Thymus (tissue), 11 donors: ENCODE data around the gene GPBAR1. TPM values are rescaled to one million over a fixed set of nuclear protein-coding genes. Genes with fewer than 3 reads are reported as not detected.
"Not testable (repeated sequence)": the region's sequence is repeated elsewhere in the genome, so short reads cannot be mapped to it uniquely, and the experiment has no call there.

Experiments
- DNase-seq, 9 donors: peaks; one replicate each; pipeline ENCODE4 v3.0.0-alpha.2; 2013; ENCODE audit warnings: low spot score in 9 of 9, low read depth in 6 of 9, missing footprints in 1 of 9
- H3K27ac ChIP-seq, 2 donors: one replicate each; pipeline ENCODE4 v1.5.1; 2013; ENCODE audit warnings: control low read depth in 1 of 2, low read depth in 1 of 2, low read length in 1 of 2, mild to moderate bottlenecking in 1 of 2, moderate library complexity in 1 of 2
- H3K27me3 ChIP-seq, 2 donors: one replicate each; pipeline ENCODE4 v1.5.1; 2013; ENCODE audit warnings: low read length in 1 of 2; ENCODE audit not compliant: control insufficient read depth in 2 of 2, insufficient read depth in 1 of 2
- H3K36me3 ChIP-seq, 2 donors: one replicate each; pipeline ENCODE4 v1.5.1; 2013; ENCODE audit warnings: low read length in 1 of 2, mild to moderate bottlenecking in 1 of 2, moderate library complexity in 1 of 2; ENCODE audit not compliant: control insufficient read depth in 2 of 2, insufficient read depth in 2 of 2
- H3K4me1 ChIP-seq, 2 donors: one replicate each; pipeline ENCODE4 v1.5.1; 2013; ENCODE audit warnings: low read length in 2 of 2; ENCODE audit not compliant: control insufficient read depth in 2 of 2, insufficient read depth in 2 of 2
- H3K4me3 ChIP-seq, 2 donors: one replicate each; pipeline ENCODE4 v1.5.1; 2013; ENCODE audit warnings: low read length in 2 of 2, control low read depth in 1 of 2, mild to moderate bottlenecking in 1 of 2
- H3K9me3 ChIP-seq, 2 donors: one replicate each; pipeline ENCODE4 v1.5.1; 2013; ENCODE audit warnings: low read length in 1 of 2, mild to moderate bottlenecking in 1 of 2; ENCODE audit not compliant: control insufficient read depth in 2 of 2, insufficient read depth in 1 of 2
- WGBS: extraction: QIAGEN DNeasy Blood & Tissue Kit; methylation state at CpG from one replicate; pipeline ENCODE4 v1.1.7; 2013; 5-methylcytosine and 5-hydroxymethylcytosine counted together
- polyA plus RNA-seq: library from polyadenylated mRNA; stranded (reverse); fragments of 200-250 nt; gene quantifications from one replicate; pipeline ENCODE4 v1.2.3, GENCODE V29; 2013
- total RNA-seq: library from RNA; stranded (reverse); fragments of 120-200 nt; gene quantifications from one replicate; pipeline ENCODE4 v1.2.4, GENCODE V29; 2013
- donor health status: healthy.

Gene GPBAR1
- total and polyA plus RNA-seq, 2 donors: 0.28 to 1.0 TPM

GRCh38 chr2:218310853-218311540 is 50.2 kb downstream of the GPBAR1 start:
- H3K4me3 ChIP-seq: no peak overlapping the region
- no peak for DNase-seq
- no peak overlapping the region for H3K27ac ChIP-seq
- H3K36me3 ChIP-seq: no peaks in the 10 kb centered on the region
- no peaks in the 10 kb centered on the region for H3K27me3 ChIP-seq
- no peaks in the 10 kb centered on the region for H3K9me3 ChIP-seq
- peaks cover 4% of the 10 kb centered on the region in 2 donors for H3K4me1 ChIP-seq
- WGBS: 98% methylated on average over 11 of the region's 11 CpGs

- not testable (repeated sequence) for H3K4me3 ChIP-seq, H3K36me3 ChIP-seq, H3K27me3 ChIP-seq, DNase-seq, H3K27ac ChIP-seq, H3K9me3 ChIP-seq
- WGBS: 96% methylated on average over 11 of the region's 11 CpGs
- peaks cover 8 to 10% of the 10 kb centered on the region in 2 donors for H3K4me1 ChIP-seq
Observed at GRCh38 chr2:218311541-218312266, 50.9 kb downstream of the GPBAR1 start.

- no peak for DNase-seq
Observed at GRCh38 chr2:218312267-218312756, 51.5 kb downstream of the GPBAR1 start.

GRCh38 chr2:218313356-218313755 is 52.5 kb downstream of the GPBAR1 start:
- H3K27ac ChIP-seq: no peak overlapping the region
- peaks cover 19 to 27% of the 10 kb centered on the region in 2 donors for H3K4me1 ChIP-seq
- WGBS: 94% methylated on average over 1 of the region's 1 CpG
- H3K36me3 ChIP-seq: no peaks in the 10 kb centered on the region
- DNase-seq: no peak
- H3K4me3 ChIP-seq: no peak overlapping the region
- no peaks in the 10 kb centered on the region for H3K9me3 ChIP-seq
- H3K27me3 ChIP-seq: no peaks in the 10 kb centered on the region

More at GRCh38 chr2:218312267-218312756, 51.5 kb downstream of the GPBAR1 start:
- H3K27me3 ChIP-seq: no peaks in the 10 kb centered on the region
- H3K9me3 ChIP-seq: no peaks in the 10 kb centered on the region
- no peak overlapping the region for H3K4me3 ChIP-seq
- WGBS: 93% methylated on average over 2 of the region's 2 CpGs
- H3K27ac ChIP-seq: no peak overlapping the region
- H3K36me3 ChIP-seq: no peaks in the 10 kb centered on the region
- H3K4me1 ChIP-seq: peaks cover 13 to 16% of the 10 kb centered on the region in 2 donors

Other genes starting within 250 kb of the GPBAR1 start
- 2.6 TPM for gene RUFY4, start 191.8 kb upstream of the GPBAR1 start, total RNA-seq
- gene RUFY4, start 191.8 kb upstream of the GPBAR1 start, polyA plus RNA-seq: 5.4 TPM
- 0.38 TPM for gene CXCR2, start 135.0 kb upstream of the GPBAR1 start, total RNA-seq
- gene CXCR2, start 135.0 kb upstream of the GPBAR1 start, polyA plus RNA-seq: 0.57 TPM
- 0.24 TPM for gene CXCR1, start 94.1 kb upstream of the GPBAR1 start, total RNA-seq
- gene CXCR1, start 94.1 kb upstream of the GPBAR1 start, polyA plus RNA-seq: 0.37 TPM
- 368 TPM for gene ARPC2, start 43.8 kb upstream of the GPBAR1 start, total RNA-seq
- gene ARPC2, start 43.8 kb upstream of the GPBAR1 start, polyA plus RNA-seq: 292 TPM
- gene AAMP, start 9.1 kb downstream of the GPBAR1 start, total RNA-seq: 69.2 TPM
- 67.2 TPM for gene AAMP, start 9.1 kb downstream of the GPBAR1 start, polyA plus RNA-seq
- 61.9 TPM for gene PNKD, start 9.5 kb downstream of the GPBAR1 start, total RNA-seq
- 76.1 TPM for gene PNKD, start 9.5 kb downstream of the GPBAR1 start, polyA plus RNA-seq
- gene TMBIM1, start 31.5 kb downstream of the GPBAR1 start, total RNA-seq: 44.0 TPM
- 56.2 TPM for gene TMBIM1, start 31.5 kb downstream of the GPBAR1 start, polyA plus RNA-seq
- gene CATIP, start 95.8 kb downstream of the GPBAR1 start, total RNA-seq: 0.19 TPM
- 0.52 TPM for gene CATIP, start 95.8 kb downstream of the GPBAR1 start, polyA plus RNA-seq
- gene SLC11A1, start 121.3 kb downstream of the GPBAR1 start, total RNA-seq: 0.71 TPM
- 25.2 TPM for gene SLC11A1, start 121.3 kb downstream of the GPBAR1 start, polyA plus RNA-seq
- gene CTDSP1, start 138.9 kb downstream of the GPBAR1 start, total RNA-seq: 58.2 TPM
- gene CTDSP1, start 138.9 kb downstream of the GPBAR1 start, polyA plus RNA-seq: 91.9 TPM
- 0.14 TPM for gene VIL1, start 158.1 kb downstream of the GPBAR1 start, total RNA-seq
- gene VIL1, start 158.1 kb downstream of the GPBAR1 start, polyA plus RNA-seq: 0.16 TPM